RPMI8226 (cell line): Measurements from ENCODE around the gene SIGLEC12.
A peak's percentile ranks its signal among the peaks of the same experiment; 100 is the strongest.
"Not testable (repeated sequence)": the region's sequence is repeated elsewhere in the genome, so short reads cannot be mapped to it uniquely, and the experiment has no call there.

Experiments
- DNase-seq: peaks from one replicate; pipeline ENCODE4 v3.0.0-alpha.2; 2015

Gene SIGLEC12

DNA sequence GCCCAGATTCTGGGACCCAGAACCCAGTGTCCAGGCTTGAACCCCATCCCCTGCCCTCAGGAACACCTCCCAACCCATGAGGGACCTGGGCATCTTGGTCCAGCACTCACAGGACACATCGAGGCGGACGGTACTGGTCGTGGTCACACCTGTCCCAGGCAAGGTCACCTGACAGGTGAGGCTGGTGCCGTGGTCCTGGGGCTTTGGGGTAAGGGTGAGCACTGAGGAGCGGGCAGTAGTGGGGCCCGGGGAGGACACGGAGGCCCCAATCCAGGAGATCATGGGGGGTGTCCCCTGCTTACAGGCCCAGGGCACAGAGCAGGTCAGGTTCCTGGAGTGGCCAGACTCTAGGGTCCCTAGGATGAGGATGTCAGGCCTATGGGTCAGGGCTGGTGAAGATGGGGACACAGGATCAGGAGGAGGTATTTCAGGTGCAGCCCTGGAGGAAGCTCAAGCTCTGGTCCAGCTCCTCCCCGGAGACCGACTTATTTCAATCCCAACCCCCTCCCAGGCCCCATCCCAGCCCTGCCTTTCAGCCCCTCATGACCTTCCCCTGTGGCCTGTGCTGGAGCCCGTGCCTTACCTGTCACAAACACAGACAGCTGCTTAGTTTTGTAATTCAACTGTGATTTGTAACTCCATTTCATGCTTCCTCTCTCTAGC is 44.1 kb downstream of the SIGLEC12 start:
- no peak for DNase-seq

DNA sequence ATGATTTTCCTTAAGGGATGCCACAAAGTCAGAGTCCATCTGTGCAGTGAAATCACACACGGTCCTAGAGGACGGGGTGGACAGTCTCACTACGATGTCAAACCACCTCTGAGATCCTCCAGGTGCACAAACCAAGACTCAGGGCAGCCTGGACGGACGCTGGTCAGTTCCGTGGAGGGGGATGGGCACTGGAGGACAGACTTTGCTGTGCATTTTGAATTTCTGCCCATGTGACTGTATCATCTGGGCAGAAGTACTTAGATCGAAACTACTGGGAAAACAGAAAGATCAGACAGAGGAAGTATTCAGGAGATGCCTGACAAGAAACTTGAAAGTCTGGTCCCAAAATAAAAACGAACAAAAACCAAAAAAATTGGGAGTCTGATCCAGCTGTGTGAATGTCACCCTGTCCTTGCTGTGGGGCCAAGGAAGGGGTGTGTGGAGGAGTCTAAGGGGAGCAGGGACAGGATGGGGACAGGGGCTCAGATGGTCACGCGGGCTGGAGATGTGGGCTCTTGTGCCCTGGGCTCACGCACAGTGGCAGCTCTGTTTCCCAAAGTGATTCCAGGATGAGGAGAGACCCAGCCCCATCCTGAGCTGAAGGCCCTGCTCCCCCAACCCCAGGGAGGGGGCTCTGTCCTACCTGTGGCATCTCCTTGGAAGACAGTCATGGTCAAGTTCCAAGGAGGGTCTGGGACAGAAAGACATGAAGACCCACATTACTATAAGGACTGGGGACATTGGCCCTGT is 44.9 kb downstream of the SIGLEC12 start:
- DNase-seq: no peak

DNA sequence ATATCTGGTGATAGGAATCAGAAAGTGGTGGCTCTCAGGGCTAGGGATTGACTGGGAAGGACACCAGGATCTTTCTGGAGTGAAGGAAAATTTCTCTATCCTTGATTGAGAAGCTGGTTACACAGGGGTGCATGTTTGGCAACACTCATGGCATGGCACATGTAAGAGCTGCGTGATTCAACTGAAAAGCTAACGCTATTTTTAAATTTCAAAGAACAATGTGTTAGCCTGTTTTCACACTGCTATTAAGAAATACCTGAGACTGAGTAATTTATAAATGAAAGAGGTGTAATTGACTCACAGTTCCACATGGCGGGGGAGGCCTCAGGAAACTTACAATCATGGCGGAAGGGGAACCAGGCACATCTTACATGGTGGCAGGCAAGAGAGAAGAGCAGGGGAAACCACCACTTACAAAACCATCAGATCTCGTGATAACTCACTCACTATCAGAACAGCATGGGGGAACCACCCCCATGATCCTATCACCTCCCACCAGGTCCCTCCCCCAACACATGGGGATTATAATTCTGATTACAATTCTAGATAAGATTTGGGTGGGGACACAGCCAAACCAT is 50.8 kb downstream of the SIGLEC12 start:
- no peak for DNase-seq

DNA sequence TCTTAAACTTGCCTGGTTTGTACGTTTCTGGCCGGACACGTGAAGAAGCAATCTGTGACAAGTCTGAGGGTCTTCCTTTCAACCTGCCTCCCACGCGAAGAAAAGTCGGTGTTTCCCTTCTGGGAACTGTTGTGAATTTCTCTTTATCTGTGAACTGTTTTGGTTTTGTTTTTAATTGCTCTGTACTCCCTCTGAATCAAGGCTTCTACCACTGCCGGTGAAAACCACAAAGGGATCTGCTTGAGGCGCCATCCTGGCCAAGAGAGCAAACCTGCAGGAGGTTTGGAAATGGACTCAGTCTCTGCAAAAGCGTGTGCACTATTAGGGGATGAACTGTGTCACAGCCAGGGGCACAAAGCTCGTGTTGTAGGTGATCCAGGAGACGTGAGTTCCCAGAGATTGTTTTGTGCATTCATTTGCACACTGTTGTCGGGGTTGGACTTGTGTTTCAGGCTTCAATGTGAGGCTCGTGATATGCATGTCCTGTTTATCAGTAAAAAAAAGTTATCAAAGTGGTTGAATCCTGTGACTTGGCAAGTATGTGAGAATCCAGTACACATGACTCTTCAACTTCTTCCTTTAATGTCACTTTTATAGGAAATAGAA is 53.1 kb downstream of the SIGLEC12 start:
- no peak for DNase-seq

DNA sequence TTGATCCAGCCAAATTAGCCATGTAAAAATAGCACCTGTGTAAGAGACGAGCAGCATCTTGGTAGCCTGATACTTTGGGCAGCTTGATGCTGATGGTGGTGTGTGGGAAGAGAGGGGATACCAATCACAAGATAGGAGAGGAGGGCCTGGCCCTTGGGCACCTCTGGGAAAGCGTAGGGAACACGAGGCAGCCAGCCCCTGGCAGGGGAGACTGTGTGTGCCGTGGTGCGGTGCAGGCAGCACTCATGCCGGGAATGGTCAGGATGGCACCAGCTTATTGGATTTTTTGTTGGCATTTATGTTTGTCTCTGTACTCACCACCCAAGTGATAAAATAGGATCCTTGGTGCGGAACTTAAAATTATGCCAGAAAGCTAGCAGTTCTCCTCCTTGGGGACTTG is 53.6 kb downstream of the SIGLEC12 start:
- no peak for DNase-seq

DNA sequence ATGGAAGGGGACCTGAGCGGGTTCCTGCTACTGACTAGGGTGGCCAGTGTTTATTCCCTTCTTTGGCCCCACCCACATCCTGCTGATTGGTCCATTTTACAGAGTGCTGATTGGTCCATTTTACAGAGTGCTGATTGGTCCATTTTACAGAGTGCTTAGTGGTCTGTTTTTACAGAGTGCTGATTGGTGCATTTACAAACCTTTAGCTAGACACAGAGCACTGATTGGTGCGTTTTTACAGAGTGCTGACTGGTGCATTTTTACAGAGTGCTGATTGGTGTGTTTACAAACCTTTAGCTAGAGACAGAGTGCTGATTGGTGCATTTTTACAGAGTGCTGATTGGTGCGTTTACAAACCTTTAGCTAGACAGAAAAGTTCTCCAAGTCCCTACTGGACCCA is 54.1 kb downstream of the SIGLEC12 start:
- not testable (repeated sequence) for DNase-seq

DNA sequence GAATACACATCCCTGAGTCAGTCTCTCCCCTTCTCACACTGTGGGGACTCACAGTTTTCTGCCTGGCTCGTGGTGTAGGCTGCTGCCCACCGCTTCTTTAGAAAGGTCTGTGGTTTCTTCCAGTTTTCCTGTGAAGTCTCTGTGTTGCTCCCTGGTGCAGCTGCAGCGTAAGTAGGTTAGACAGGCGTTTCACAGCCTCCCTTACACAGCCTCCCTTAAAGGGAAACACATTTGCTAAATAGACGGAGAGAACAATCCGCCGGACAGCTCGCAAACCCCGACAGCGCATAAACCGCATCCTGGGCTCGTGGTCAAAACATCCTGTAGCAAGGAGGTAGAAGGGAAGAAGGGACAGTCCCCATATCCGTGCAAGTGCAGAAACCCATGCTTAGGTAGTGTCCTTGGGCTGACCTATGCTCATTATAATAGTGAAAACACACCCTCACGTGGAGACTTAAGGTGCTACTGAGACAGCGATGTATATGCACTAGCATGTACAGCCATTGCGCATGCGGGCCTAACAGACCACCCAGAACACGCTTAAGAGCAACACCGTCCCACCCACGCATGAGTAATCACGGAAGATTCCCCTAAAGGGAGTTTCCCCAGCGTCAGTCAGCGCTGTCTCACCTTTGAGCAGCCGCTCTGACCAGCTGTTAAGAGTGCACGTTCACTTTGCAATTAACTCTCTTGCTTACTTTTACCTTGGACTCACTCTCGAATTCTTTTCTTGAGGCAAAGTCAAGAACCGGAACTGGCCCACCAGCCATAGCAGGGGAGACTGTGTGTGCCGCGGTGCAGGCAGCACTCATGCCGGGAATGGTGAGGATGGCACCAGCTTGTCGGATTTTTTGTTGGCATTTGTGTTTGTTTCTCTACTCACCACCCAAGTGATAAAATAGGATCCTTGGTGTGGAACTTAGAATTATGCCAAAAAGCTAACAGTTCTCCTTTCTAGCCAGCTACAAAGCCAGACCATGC is 59.9 kb downstream of the SIGLEC12 start:
- DNase-seq: peak; percentile 29
